Hepatocyte (in vitro differentiated cells): ENCODE measurements around the gene AK1.

Experiments used
- CTCF ChIP-seq: fragments of 200-600 bp; sonication (generic); IDR thresholded peaks from 2 replicates; pipeline ENCODE4 v1.5.1; 2016; ENCODE audit warnings: antibody characterized with exemption, mild to moderate bottlenecking; ENCODE audit not compliant: poor library complexity
- EZH2 ChIP-seq: fragments of 200-600 bp; sonication (generic); IDR thresholded peaks from 2 replicates; pipeline ENCODE4 v1.6.1; 2016; ENCODE audit warnings: antibody characterized with exemption, mild to moderate bottlenecking, borderline replicate concordance
- EZH2phosphoT487 ChIP-seq: fragments of 200-600 bp; sonication (generic); IDR thresholded peaks from one replicate; pipeline ENCODE4 v1.6.1; 2018; ENCODE audit warnings: antibody characterized with exemption, mild to moderate bottlenecking, low read depth, moderate library complexity; ENCODE audit not compliant: unreplicated experiment, severe bottlenecking

- TF ChIP-seq CTCF, result no peak
- TF ChIP-seq EZH2, result no peak
- no peak for TF ChIP-seq EZH2phosphoT487
Measured at GRCh38 chr9:127828262-127829031, 49.0 kb downstream of the AK1 start.
